Erythroblast (primary cell): ENCODE measurements around the gene CITED1.

Experiments used
- GATA1 ChIP-seq: IDR thresholded peaks from 2 replicates; pipeline ENCODE4 v1.6.1; 2011; ENCODE audit warnings: low read depth, mild to moderate bottlenecking, control low read depth, low read length, moderate library complexity
- POLR2A ChIP-seq: IDR thresholded peaks from 2 replicates; pipeline ENCODE4 v1.6.1; 2011; ENCODE audit warnings: mild to moderate bottlenecking, low read length

- TF ChIP-seq POLR2A: no peak
- no peak for TF ChIP-seq GATA1
Measured at GRCh38 chrX:72347366-72347765, 41.7 kb upstream of the CITED1 start.
